Activated CD8-positive, alpha-beta memory T cell treated with anti-CD3 and anti-CD28 coated beads for 36 hours (primary cell): ENCODE data around the gene TMEM175. TPM values are rescaled to one million over a fixed set of nuclear protein-coding genes. Genes with fewer than 3 reads are reported as not detected.

Experiments
- CTCF ChIA-PET: fragments of 350-600 bp; sonication (Branson Sonifier 250); formaldehyde crosslinking; loops from one replicate; lab custom pipeline; 2021; ENCODE audit warnings: antibody characterized with exemption; lab: Charles Lee
- POLR2A ChIA-PET: fragments of 350-600 bp; sonication (Branson Sonifier 250); formaldehyde crosslinking; loops from one replicate; lab custom pipeline; 2021; ENCODE audit warnings: antibody characterized with exemption; lab: Charles Lee
- total RNA-seq, 2 experiments: library from RNA; stranded (reverse); gene quantifications; one replicate each; pipeline ENCODE4 v1.2.3, GENCODE V29; 2021

Gene TMEM175, protein sequence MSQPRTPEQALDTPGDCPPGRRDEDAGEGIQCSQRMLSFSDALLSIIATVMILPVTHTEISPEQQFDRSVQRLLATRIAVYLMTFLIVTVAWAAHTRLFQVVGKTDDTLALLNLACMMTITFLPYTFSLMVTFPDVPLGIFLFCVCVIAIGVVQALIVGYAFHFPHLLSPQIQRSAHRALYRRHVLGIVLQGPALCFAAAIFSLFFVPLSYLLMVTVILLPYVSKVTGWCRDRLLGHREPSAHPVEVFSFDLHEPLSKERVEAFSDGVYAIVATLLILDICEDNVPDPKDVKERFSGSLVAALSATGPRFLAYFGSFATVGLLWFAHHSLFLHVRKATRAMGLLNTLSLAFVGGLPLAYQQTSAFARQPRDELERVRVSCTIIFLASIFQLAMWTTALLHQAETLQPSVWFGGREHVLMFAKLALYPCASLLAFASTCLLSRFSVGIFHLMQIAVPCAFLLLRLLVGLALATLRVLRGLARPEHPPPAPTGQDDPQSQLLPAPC
- 10 to 100 TPM; 16.9 to 17.3 TPM for total RNA-seq

GRCh38 chr4:931960-932712, at the start of gene TMEM175, which contains the start of gene GAK:
Gene TMEM175, plus strand, starts transcription at chr4:932460. Its CDS starts 15,280 bp downstream, at chr4:947740.
Gene GAK, minus strand, starts transcription at chr4:932316. Its CDS starts 129 bp downstream, at chr4:932187.
- CTCF ChIA-PET = interaction anchor here (1.0 to 1.4 kb wide), 2 partner anchors 9 to 55 kb away, joined by 3 read pairs; no protein-coding TSS in a partner anchor
- POLR2A ChIA-PET = interaction anchor here (0.8 to 1.6 kb wide), 4 partner anchors 52 to 150 kb away, joined by 3 to 8 read pairs (median 3); no protein-coding TSS in a partner anchor

DNA sequence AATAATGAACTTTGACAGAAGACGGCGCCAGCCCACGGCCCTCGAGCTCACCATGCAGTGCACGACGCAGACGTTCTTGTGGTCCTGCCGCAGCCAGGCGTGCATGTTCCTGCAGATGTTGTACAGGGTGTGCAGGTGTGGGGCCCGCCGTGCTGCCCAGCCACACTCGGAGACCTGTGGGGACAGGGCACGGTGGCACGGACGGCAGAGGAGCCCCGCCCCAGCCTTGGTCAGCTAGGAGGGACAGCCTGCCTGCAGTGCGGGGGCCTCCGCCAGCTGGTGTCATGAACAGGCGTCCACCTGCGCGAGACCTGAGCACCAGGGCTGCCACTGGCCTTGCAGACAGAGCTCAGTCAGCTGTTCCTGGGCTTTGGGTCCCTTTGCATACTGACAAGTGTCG, 49.6 kb upstream of the TMEM175 start:
- ChIA-PET CTCF (interaction anchor here (0.9 kb wide), 1 partner anchor 9 kb away, joined by 3 read pairs; no protein-coding TSS in a partner anchor), POLR2A (no interaction called here)

DNA sequence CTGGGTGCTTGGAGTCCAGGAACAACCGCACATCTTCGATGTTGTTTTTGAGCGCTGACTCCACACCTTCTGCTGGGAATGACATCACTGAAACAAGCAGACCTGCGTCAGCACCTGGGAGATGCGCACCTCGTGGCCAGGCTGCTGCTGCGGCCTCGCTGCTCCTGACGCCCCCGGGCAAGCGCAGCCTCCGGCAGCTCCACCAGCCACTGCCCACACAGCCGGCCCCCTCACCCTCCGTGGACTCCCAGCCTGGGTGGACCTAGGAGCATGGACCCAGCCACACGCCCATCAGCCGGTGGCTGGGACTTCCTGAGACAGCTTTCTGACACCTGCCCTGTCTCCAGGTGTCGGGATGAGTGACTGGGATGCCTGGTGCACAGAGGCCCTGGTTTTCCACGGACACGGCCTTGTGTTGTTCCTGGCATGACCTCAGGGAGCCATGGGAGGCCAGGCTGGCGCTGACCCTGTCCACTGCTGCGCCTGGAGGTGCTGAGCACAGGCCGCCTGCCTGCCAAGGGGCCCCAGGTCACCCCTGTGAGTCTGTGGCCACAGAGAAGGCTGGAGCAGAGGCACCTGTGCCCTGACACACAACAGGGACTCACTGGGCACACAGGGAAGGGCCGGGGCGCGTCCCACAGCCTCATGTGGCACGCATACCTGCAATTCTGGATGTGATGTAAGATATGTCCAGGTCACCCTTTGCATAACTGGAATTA, 48.7 kb upstream of the TMEM175 start:
- ChIA-PET POLR2A (no interaction called here), CTCF (no interaction called here)

DNA sequence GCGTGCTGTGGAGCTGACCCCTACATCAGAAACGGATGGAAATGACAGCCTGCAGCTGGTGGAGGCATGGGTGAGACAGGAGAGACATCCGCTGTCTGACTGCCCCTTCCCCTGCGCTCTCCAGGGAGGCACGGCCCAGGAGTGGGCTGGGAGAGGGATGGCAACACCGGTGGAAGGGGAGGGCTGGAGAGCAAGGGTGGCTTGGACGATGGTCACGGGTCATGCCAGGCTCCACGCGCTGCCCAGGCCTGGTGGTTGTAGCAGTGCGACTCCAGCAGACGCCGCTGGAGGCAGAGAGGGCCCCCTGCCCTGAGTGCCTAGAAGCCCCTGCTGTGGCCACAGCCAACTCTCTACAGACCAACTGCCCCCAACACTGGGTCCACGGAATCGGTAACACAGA, 48.0 kb upstream of the TMEM175 start:
- ChIA-PET POLR2A (no interaction called here), CTCF (no interaction called here)

- ChIA-PET POLR2A (no interaction called here), CTCF (no interaction called here)
Measured at GRCh38 chr4:884896-885295, 47.4 kb upstream of the TMEM175 start.

- ChIA-PET POLR2A (no interaction called here), CTCF (no interaction called here)
Measured at GRCh38 chr4:885353-885752, 46.9 kb upstream of the TMEM175 start.

- CTCF ChIA-PET = no interaction called here
- POLR2A ChIA-PET = no interaction called here
Measured at GRCh38 chr4:886244-886643, 46.0 kb upstream of the TMEM175 start.

GRCh38 chr4:887034-887763, 45.1 kb upstream of the TMEM175 start:
- CTCF ChIA-PET = no interaction called here
- POLR2A ChIA-PET = no interaction called here

- ChIA-PET CTCF (no interaction called here), POLR2A (no interaction called here)
Measured at GRCh38 chr4:888029-888428, 44.2 kb upstream of the TMEM175 start.

DNA sequence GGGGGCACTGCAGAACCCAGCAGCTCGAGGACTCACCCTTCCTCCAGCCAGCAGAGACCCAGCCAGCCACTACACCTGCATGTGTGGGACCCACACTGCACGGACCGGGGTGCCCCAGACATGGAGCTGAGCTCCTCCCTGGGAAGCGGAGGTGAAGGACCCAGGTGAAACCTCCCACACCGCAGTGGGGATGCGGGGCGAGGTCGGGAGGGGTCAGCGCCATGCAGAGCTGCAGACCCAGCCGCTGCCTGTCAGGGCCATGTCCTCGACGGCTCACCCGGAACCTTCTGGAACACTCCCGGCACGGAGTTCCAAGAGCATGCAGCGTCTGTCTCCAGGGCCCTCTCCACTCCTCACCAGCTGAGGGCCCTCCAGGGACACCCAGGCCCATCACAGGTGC, 42.7 kb upstream of the TMEM175 start:
- ChIA-PET CTCF (interaction anchor here (0.9 kb wide), 1 partner anchor 147 kb away, joined by 3 read pairs; no protein-coding TSS in a partner anchor), POLR2A (no interaction called here)

DNA sequence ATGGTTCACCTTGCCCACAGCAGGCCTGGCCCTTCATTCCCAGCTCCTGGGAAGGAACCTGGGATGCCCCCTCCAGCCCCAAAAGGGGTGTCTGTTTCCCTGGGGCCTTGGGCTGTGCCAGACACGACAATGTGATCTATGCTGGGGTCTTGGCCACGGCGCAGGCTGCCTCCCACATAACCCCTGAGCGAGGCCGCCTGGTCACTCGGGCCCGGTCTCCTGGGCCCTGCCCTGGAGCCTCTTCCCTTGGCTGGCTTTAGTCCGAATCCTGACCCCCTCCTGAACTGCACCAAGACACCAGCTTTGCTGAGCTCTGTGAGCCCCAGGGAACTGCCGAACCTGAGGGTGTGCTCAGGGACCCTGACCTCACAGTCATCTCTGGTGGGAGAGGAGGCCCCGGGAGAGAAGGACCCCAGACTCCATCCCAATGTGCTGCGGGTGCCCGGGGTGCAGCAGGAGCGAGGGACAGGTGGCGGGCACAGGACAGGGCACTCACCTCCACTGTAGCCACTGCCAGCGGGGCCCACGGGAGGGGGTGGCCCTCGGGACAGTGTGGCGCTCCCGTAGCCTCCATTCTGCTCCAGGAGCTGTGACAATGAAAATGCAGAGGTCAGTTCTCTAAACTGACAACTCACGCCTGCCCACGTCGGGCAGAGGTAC, 42.1 kb upstream of the TMEM175 start:
- ChIA-PET CTCF (interaction anchor here (0.9 to 1.2 kb wide), 2 partner anchors 11 to 147 kb away, joined by 3 to 4 read pairs; no protein-coding TSS in a partner anchor), POLR2A (no interaction called here)

DNA sequence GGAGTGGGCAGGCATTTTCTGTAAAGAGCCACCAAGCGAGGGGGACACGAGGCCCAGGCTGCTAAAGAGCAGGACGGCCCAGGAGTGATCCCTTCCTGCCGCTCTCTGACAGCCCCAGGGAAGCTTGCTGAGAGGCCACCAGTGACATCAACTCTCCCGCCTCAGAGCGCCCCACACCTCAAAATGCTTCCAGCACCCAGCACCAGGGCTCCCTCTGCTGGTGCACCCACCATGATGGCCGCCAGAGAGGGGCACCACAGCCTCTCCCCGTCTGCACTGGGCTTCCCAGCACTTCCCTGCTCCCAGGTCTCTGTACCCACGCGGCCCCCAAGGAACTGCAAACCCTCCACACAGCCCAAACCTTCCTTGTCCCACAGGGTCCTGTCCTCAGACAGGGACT, 40.5 kb upstream of the TMEM175 start:
- POLR2A ChIA-PET = no interaction called here
- CTCF ChIA-PET = interaction anchor here (1.0 to 1.2 kb wide), 4 partner anchors 9 to 149 kb away, joined by 3 to 4 read pairs (median 4); no protein-coding TSS in a partner anchor

DNA sequence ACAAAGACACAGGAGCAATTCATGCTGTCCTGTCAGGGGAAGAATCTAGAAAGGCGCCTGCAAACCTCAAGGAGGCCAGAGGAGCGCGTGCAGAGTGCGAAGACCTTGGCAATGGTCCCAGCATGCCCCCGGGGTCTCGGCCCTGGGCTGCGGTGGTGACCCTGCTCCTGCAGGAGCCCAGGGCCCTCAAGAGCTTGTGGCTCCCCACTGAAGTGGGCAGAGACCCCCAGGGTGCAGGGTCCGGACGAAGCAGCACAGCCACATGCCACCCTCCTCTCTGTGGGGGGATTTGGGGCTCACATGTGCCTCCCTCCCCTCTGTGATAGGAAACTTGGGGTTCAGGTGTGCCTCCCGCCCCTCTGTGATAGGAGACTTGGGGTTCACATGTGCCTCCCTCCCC, 39.5 kb upstream of the TMEM175 start:
- ChIA-PET POLR2A (interaction anchor here (0.5 kb wide), 1 partner anchor 60 kb away, joined by 4 read pairs; no protein-coding TSS in a partner anchor), CTCF (no interaction called here)

- ChIA-PET CTCF (no interaction called here), POLR2A (no interaction called here)
Measured at GRCh38 chr4:893276-893994, 38.8 kb upstream of the TMEM175 start.

DNA sequence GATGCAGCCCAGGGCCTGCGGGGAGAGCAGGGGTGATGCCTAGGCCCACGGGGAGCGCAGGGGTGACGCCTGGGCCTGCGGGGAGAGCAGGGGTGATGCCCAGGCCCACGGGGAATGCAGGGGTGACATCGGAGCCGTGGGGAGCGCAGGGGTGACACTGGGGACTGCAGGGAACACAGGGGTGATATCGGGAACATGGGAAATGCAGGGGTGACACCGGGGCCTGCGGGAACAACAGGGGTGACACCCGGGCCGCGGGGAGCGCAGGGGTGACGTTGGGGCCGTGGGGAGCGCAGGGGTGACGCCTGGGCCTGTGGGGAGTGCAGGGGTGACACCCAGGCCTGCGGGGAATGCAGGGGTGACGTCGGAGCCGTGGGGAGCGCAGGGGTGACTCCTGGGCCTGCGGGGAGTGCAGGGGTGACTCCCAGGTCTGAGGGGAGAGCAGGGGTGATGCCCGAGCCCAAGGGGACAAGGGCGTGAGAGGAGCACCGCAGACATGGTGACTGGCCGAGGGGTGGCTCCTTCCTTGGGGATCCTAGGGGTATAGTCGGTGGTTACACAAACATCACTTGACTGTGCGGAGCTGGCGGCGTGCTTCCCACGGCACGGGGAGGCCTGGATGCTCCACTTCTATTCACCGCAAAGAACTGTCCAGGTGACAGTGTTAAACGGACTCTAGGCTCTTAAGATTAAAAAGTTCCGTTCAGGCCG, 38.1 kb upstream of the TMEM175 start:
- ChIA-PET CTCF (no interaction called here), POLR2A (no interaction called here)

GRCh38 chr4:895596-895995, 36.7 kb upstream of the TMEM175 start:
- ChIA-PET CTCF (no interaction called here), POLR2A (no interaction called here)

- POLR2A ChIA-PET = no interaction called here
Measured at GRCh38 chr4:896216-896615, 36.0 kb upstream of the TMEM175 start.

More at GRCh38 chr4:896216-896615, 36.0 kb upstream of the TMEM175 start:
- CTCF ChIA-PET = interaction anchor here (0.5 kb wide), 1 partner anchor 154 kb away, joined by 3 read pairs; no protein-coding TSS in a partner anchor
